HS-5 (cell line): Measurements from ENCODE around the gene EPHA4.

Experiments used
- DNase-seq: peaks from one replicate; pipeline ENCODE4 v3.0.0-alpha.2; 2012; ENCODE audit warnings: low read depth

EPHA4 gene

DNA sequence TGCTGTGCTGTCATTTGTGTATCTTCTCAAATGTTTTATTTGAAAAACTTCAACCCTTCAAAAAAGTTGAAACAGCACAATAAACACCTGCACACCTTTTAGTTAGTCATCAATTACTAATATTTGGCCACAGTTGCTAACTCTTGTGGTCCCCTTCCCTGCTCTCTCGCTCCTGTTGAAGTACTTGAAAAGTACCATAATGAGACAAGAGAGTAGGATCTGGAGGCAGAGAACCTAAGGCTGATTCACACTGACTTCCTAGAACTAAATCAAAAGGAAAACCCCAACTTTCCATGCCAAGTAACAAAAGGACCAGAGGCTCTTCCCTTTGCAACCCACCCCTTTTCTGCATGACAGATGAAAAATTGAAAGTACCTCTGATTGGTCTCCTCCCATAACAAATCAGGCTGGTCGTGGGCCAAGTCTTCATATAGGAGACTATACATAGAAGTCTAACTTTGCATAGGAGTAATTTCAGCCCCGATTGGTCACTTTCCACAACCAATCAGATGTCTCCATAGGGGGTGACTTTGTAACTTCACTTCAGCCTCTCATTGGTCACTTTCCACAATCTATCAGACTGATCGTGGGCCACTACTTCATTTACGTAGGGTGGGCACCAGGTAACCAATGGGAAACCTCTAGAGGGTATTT, 179.7 kb downstream of the EPHA4 start:
- no peak for DNase-seq

DNA sequence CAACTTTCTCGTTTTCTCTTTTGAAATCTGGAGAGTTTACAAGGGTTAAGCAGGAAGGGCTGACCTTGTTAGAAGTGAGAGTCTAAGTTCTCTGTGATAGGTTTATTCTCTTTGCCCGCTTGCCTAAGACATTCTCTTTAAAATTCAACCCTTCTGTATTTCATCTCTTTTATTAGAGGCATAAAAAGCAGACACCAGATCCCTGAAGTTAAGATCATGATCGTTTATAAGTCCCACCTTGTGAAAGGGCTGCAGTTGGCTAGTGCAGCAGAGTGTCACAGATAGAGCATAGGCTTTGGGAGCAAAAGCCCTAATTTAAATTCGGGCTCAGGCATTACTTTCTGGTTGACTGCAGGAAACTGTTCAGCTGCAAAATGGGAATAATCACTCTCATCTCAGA, 181.2 kb downstream of the EPHA4 start:
- DNase-seq = no peak

DNA sequence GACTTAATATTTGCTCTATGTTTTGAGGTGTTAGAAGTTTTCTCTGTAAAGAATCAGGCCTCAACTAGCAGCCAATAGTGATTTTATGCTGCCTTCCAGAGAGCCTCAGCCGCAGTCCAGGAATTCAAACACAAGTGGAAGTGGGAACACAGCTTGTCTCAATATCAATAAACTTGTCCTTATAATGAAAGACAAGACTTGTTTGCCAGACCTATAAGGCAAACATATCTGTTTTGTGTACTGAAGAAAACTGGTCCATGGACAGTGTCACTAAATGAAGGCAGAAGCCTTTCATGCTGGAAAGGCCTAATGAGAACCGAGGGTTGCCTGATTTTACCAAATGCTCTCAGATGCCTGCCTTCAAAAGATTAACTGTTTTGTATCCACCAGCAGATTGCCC, 182.2 kb downstream of the EPHA4 start:
- no peak for DNase-seq

DNA sequence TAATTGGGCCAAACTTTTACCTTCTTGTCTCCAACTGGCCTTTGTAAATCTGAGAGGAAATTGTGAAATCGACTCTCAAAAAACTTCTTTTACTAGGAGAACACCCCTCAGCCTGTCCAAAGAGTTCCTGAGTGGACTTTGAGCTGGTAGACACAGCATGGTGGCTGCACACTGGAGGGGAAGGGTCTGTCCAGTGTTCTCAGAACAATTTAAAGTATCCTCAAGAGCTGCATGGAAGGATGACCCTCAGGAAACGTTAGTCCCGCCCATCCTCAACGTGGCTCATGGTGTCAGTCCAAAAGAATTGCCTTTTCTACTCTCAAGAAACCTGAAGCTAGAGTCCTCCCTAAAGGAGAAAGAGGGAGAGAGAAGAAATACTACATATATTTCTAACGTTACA, 182.7 kb downstream of the EPHA4 start:
- no peak for DNase-seq

DNA sequence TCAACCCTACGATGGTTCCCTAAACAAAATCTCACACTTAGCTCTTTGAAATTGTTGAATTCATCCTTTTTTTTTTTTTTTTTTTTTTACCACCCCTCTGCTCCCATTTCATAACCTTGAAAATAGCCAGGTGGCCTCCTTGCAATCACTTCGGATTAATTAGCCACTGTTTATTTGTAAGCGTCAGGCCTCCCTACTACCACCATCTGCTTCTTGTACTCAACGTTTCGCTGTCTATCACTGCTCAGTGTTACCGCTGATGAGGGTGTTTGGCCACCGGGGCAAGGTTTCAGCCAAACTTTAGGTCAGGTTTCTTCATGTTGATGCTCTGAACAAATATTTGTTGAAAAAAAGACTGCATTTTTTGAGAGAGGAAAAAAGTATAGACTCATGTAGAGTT, 183.2 kb downstream of the EPHA4 start:
- DNase-seq = no peak

DNA sequence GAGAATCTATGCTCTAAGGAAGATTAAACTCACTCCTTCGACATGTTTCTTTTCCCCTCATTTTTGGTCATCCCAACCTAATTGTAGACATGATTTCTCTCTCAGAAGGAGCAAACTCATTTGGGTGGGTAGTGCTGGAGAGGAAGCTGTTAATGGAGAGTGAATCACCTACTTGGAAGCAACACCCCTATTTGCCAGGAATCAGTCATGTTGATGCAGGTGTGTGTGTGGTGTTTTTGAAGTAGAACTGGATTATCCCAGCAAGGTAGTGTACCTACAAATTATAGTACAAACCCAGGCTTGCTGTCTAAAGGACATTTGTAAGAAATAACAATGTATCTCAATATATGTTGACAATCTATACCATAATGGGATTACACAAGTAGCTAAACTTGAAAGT, 186.4 kb downstream of the EPHA4 start:
- DNase-seq = no peak

DNA sequence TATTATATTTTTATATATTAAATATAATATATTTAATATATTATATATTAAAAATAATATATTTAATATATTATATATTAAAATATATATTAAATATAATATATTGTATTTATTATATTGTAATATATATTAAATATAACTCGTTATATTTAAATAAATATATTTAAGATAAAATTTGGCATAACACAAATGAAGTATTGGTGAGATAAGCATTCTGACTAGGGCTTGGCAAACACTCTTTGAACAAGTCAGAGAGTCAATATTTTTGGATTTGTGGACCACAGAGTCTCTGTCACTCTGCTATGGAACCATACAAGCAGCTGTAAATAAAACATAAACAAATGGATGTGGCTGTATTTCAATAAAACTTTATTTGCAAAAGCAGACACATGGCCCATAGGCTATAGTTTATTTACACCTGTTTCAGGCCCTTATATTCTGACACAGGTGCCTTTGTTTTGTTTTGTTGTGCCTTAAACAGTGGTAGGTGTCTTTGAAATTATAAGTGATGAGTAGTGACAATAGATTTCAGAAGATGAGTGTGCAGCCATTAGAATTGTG, 190.1 kb downstream of the EPHA4 start:
- DNase-seq = no peak

DNA sequence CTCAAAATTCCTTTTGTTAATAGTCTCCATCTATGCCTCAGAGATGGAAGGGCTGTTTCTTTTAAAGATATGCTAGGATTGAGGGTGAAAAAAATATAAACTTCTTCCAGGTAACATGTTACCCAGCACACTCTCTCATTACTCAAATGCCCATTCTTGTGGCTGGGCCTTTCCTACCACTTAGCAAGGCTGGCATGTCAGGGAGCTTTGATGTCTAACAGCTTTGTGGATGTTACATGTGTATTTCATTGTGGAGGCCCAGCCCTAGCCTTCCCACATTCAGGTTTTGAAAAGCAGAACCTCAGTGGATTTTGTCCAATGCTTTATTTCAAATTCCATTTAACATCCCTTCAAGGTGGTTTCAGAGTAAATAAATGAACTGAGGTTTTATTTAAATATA, 191.4 kb downstream of the EPHA4 start:
- no peak for DNase-seq

DNA sequence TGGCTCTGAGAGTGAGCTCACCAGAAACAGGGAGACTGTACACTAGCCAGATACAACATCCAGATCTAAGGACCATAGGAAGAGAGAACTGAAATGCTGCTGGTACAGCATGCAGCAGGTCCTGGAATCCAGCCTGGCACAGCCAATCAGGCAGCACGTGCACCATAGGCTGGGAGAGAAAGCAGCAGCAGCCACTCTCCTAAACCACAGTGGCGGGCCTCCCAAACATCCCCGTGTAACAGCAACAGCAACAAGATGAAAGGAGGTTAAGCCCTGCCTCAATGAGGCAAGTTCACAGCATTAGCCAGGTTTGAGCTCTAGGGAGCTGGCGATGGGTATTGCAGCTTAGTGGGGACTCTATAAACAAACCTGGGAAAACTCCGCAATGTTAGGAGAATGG, 192.0 kb downstream of the EPHA4 start:
- DNase-seq = no peak

DNA sequence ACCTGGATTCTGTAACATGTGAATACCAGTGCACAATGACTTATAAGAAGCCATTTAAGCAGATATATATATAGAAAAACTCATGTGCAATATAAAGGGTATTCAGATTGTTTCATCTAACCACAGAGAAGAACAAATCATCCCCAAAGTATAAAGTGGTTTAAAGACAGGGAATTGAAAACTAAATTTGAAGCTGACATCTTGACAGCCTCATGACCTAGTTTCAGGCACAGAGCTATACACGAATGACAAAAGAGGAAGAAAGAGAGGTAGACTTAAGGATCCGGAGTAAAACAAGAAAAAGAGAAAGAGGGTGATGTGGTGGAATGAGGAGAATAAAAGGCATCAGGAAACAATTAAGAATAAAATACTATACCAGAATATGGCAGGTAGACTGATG, 194.5 kb downstream of the EPHA4 start:
- no peak for DNase-seq

DNA sequence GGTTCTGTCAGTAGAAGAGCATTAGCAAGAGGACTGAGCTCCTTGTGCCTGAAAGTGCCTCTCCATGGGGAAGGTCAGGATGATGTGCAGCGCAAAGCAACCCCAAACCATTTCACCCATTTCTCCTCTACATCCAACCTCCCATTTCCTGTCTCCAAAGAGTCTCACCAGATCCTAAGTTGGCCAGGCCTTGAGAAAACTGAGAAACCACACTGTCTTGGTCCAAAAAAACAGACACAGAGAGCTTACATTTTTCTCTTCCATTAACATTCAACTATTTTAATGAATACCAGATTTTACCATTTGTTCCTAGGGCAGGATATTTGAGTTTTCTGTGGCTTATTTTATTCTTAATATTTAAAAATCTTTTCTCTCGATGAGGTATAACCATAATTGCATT, 195.0 kb downstream of the EPHA4 start:
- DNase-seq = no peak

DNA sequence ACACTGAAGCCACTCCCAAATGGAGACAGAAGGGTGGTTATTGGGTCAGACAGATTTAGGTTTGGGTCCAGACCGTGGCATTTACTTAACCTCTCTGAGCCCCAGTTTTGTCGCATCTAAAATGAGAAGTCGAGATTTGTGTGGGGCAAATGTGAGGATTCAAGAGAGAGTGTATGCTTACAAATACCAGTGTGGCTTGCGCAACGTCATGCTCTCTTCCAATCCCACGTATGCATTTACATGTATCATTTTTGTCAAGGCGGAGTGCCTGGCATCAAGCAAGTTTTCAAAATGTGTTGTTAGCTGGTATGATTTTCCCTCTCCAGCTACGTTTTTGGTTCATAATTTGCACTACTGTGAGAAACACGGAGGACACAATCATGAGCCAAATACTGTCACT, 197.9 kb downstream of the EPHA4 start:
- DNase-seq = no peak

DNA sequence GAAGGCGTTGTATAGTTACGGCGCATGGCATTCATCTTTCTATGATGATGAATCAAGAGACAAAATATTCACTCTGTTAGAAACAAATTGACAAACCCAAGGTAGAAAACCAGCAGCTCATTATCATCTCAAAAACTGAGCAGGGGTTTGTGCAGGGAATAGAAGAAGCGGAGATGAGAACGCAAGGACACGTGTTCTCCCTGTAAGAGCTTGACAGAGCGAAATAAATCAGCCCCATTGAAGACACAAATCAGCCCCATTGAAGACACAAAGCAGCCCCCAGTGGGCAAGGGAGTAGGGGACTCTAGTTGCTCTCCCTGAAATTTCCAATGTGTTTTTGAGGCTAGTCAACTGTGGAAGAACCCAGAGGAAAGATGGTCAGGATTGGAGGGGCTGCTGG, 199.2 kb downstream of the EPHA4 start:
- DNase-seq = no peak

DNA sequence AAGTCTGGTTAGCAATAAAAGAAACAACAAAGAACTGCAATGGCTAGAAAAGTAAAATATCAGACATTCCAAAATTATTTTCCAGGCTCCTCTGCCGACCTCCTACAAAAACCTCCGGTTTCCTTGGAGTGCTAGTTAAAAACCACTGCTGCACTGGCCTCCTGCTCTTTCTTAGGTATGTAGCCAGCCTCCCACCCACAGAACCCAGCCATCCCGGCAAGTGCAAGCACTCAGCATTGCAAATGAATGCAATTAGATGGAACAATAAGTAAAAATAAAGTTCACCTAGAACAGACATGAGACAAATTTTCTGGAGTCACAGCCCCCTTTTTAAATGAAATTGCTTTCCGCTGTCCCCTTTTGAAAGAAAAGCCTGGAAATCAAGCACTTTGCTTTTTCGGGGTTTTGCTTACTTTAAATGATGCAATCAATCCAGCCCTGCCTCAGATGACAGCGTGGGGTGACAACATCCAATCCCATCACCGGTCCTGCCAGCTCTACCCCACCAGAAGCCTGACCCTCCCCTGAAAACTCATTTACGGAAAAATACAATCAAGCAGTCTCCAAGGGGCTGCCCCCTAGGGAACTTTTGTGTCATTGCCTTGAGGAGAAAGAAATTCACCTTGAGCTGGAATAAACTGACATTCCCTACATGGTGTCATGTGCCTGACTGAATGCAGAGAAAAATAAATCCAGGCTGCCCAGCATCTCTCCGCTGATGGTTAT, 199.8 kb downstream of the EPHA4 start:
- DNase-seq = no peak

DNA sequence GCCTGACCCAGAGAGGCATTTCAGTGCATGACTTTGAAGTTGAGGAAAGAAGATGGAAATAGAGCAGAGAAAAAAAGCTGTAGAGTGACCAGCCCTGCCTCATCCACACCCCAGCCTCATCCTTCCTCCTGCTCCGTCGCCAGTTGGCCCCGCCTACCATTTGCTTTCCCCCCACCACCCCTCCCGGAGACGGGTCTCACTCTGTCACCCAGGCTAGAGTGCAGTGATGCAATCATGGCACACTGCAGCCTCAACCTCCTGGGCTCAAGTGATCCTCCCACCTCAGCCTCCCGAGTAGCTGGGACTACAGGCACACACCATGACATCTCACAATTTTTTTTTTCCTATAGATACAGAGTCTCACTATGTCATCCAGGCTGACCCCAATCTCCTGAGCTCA, 200.8 kb downstream of the EPHA4 start:
- no peak for DNase-seq

DNA sequence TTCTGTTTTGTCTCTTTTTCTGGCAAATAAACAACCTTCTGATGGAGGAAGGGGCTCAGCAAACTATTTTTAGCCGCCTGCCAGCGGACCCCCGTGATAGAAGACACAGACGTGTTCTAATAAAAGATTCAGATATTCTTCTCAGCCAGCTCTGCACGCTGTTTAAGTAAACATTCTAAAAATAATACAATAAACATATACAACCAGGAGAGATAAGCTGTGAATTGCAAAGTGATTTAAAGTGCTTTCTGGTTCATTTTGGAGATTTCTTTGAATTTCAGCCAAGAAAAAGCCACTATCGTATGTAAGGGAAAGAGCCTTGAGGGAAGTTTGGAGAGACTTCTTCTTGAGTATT, 201.3 kb downstream of the EPHA4 start:
- DNase-seq = no peak

DNA sequence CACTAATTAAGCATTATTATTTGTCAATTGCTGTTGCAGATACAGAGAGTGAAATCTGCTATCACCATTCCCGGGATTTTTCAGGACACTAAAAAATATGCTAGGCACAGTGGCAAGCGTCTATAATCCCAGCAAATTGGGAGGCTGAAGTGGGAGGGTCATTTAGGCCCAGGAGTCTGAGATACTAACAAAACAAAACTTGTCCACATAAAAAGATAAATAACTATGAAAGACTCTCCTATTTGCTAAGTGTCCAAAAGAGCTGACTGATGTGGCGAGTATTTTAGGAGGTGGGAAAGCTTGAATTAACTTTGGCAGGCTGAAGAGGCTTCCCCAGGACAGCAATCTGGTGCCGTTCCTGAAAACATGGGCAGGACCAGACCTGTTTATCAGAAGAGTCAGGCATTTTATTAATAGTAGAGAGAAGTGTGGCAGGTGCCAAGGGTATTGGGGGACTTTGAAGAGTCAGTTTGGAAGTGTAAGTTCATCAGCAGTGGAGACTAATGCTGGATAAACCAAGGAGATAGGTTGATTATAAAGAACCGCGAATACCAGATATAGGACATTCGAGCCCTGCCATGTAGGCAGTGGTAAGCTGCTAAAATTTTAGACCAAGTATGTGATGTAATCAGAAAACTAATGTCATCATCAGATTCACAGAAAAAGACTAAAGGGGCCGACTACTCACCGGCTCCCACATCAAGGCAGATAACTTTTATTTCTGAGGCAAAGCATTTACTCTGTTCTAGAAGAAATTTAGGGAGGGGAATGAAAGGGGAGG, 201.8 kb downstream of the EPHA4 start:
- DNase-seq = no peak
